GM21717 (cell line): ENCODE results near the gene MOB1A.
"Not testable (repeated sequence)": the region's sequence is repeated elsewhere in the genome, so short reads cannot be mapped to it uniquely, and the experiment has no call there.

ENCODE experiments used
- ATAC-seq: cut with Tn5 transposase; IDR thresholded peaks from one replicate; pipeline ENCODE4 v1.9.1; 2021; ENCODE audit warnings: mild to moderate bottlenecking, moderate library complexity; ENCODE audit not compliant: unreplicated experiment

MOB1A gene

GRCh38 chr2:74149570-74150319, 28.9 kb downstream of the MOB1A start:
- ATAC-seq: no peak

DNA sequence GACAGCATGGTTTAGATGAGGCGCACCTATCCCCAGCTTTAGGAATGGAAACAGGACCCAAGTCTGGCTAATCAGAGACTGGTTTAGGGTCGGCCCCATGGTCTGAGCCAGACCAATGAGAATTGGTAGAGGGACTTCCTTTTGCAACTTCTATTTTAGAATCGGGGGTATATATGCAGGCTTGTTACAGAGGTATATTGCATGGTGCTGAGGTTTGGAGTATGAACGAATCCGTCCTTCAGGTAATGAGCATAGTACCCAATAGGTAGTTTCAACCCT, 29.5 kb downstream of the MOB1A start:
- ATAC-seq: no peak

DNA sequence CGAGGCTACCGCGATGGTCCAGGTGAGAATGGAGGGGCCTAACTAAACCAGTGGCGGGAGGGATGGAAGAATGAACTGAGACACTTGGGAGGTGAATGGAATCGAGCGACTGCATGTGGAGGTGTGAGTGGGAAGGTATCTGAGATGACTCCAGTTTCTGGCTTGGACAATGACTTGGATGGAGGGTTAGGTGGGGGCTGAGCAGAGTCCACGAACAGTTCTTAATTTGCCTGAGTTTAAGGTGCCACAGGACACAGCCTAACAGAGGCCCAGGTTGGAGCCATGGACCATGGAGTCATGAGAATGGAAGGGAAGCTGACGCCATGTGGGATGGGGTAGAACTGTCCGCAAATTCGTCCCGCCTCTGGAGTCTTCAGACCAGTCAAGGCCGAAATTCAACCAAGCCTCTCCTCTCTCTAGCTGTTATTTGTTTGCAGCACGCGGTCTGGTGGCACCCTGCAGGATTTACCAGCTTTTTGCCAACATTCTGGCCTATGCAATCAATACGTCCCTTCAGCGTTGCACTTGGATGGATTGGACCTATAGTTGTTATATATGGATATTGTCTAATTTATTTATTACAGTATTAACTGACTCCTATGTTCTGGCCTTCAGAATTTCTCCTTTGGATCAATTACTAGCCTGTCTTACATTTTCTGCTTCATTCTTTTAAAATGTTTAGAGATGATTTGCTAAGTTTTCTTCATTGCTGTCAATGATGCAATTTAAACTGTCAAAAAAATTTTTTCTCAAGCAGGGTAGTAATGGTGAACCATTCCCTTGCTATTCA, 30.0 kb downstream of the MOB1A start:
- no peak for ATAC-seq

DNA sequence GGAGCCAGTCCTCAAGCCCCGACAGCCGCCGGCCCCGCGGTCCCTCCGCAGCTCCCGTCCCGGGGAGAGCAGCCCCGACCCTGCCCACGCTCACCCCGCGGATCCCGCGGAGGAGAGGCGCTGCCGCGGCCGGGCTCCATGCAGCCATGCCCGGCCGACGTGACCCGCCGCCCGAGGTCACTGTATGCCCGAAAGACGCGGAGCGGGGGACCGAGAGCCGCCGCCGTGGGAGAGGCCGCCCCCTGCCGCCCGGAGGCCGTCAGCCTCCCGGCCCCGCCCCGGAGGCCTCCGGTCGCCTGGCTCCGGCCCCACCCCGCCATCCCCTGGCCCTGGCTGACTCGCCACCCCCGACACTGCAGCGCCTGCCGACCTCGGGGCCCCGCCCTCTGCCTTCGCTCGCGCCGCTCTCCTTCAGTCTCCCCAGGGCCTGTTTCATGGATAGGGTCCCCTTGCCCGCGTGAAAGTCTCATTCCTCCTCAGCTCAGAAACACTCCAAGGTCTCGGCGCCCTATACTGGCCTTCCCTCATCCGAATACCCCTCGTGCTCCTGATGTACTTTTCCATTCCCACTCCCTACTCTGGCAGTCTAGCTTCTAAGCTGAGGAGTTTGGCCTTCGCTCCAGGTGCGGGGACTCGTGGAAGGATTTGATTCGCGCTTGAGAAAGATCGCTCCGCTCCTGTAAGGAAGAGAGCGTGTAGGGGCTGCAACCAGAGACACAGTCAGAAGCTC, 30.8 kb downstream of the MOB1A start, which contains the start of gene BOLA3:
BOLA3 (minus strand) TSS at position 186 of the 730 bp plus-strand sequence; CDS start at position 148, 38 bp downstream.
- ATAC-seq: peak; percentile 88

- ATAC-seq: peak; percentile 2
Observed at GRCh38 chr2:74146929-74147726, 31.6 kb downstream of the MOB1A start.

GRCh38 chr2:74142340-74142739, 36.3 kb downstream of the MOB1A start:
- ATAC-seq: no peak

DNA sequence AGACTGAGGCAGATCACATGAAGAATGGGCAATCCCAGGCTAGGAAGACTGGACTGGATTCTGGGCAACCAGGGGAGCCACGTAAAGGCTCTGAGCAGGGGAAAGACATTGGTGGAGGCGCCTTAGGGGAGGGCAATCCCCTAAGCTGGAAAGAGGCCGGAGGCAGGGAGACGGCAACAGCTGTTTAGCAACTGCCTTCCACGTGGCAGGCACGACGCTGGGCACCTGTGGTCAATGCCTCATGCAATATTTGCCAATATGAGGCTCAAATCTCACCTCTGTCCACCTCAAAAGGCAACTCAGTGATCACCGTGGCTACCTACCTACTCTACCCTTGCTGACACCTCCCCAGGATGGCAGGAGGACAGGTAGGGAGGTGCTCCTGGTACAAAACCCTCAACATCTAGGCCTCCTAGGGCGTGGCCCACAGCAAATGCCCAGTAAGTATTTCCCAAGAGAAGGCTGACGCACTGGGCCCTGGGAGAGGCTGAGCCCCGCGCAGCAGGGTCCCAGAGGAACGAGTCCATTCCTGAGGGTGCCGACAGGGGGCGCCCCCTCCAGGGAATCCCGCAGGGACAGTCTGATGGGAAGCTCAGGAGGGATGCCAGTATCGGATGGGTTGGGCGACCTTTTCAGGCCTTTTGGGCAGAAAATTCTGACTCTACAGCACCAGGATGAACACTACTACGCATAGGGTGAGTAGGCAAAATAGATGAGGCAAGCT, 39.9 kb downstream of the MOB1A start:
- ATAC-seq: no peak

DNA sequence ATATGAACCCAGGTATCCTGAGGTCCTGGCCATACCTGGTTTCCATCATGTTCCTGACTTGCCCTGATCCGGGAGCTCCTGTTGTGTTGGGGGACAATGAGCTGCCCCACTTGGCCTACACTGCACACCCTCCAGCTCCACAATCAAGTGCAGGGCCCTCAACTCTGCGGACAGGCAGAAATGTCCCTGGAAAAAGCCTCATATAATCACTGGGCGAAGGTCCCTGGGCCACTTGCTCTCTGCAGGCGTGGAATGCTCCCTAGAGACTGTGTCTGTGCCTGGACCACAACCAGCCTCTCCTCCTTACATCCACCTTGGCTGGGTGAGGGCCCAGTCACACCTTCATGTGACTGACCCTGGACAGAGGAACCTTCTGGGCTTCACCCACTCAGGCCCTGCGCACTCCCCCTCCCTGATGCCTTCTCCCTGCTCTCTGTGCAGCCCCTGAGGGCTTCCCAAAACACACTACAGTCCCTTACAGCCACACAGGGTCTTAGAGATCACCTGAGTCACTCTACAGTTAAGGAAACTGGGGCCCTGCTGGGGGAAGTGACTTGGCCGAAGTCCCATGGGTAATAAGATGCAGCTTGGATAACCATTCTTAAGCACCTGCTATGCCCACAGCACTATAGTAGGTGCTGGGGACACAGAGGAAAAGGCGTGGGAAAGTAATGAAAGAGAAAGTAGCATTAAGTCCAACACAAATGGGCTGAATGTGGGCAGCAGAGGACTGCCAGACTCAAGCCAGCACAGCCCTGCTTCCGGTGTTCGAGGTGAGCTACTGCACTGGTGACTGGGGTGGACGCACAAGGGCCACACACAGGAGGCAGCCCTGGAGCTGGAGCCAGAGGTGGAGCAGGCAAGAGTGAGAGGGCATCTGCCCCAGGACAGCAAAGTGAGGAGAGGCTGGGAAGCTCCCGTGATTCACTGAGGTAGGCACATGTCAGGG, 40.8 kb downstream of the MOB1A start:
- ATAC-seq: no peak

DNA sequence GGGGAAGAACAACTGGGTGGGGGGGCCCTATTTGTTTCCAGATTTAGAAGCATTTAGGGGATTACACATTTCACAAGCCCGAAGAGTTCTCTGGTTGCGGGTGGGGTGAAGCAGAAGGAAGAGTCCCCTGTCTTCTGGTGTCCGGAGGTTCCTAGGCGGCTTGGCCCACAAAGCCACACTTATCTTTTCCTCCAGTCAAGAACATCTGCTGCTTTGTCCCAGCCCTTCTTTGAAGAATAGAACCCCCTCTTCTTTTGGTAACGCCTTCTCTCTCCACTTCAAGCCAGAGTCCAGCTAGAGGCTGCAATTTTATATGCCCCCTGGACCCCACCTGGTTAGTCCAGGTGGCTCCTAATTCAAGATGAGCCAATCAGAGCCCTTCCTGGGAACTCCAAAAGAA, 46.8 kb downstream of the MOB1A start:
- ATAC-seq: no peak

GRCh38 chr2:74130211-74130995, 48.3 kb downstream of the MOB1A start:
- no peak for ATAC-seq

- no peak for ATAC-seq
Observed at GRCh38 chr2:74128206-74128605, 50.5 kb downstream of the MOB1A start.

- ATAC-seq: not testable (repeated sequence)
Observed at GRCh38 chr2:74123955-74124354, 54.7 kb downstream of the MOB1A start.

- ATAC-seq: not testable (repeated sequence)
Observed at GRCh38 chr2:74121846-74122245, 56.8 kb downstream of the MOB1A start.

GRCh38 chr2:74119912-74120825, 58.5 kb downstream of the MOB1A start:
- peak; percentile 98 for ATAC-seq

- no peak for ATAC-seq
Observed at GRCh38 chr2:74119339-74119738, 59.3 kb downstream of the MOB1A start.

DNA sequence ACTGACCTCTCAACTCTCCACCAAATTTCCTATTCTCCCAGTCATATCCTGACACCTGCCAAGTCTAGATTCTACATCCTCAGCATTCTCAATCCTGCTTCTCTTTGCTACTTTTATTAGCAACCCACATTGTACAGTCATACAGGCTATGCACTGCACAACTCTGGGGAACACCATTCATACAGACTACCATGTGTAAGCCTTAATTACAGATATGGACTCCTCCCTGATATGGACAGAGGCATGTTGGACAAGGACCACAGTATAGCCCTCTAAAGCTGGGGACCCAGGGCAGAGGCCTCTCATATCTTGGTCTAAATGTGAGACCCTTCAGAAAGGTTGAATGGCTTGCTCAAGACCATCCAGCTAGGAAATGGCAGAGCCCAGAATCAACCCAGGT, 67.3 kb downstream of the MOB1A start:
- no peak for ATAC-seq

- no peak for ATAC-seq
Observed at GRCh38 chr2:74110537-74110936, 68.1 kb downstream of the MOB1A start.
